ENCODE data around the gene NUDT14.

GRCh38 chr14:105178868-105179140 lies 2.3 kb downstream of the NUDT14 start:
- TF ChIP-seq CEBPB (IDR thresholded peaks at IDR 0.05; ENCODE audit: low read depth, low read length) (no peak), EZH2 (IDR thresholded peaks at IDR 0.05; ENCODE audit: low read depth, low read length, severe bottlenecking) (no peak), CHD2 (IDR thresholded peaks at IDR 0.05; ENCODE audit: low read length) (no peak), EP300 (IDR thresholded peaks at IDR 0.05; ENCODE audit: borderline replicate concordance in 1 of 2, low read depth in 2 of 2, low read length in 2 of 2) (no peak), CTCF (IDR thresholded peaks at IDR 0.05; ENCODE audit: control extremely low read depth in 1 of 3, insufficient read depth in 1 of 3, low read depth in 1 of 3, low read length in 3 of 3) (no peak), POLR2A (IDR thresholded peaks at IDR 0.05; ENCODE audit: control extremely low read depth in 1 of 2, low read depth in 2 of 2, low read length in 2 of 2) (no peak), POLR2AphosphoS5 (IDR thresholded peaks at IDR 0.05; ENCODE audit: low read depth, low read length) (no peak), RAD21 (IDR thresholded peaks at IDR 0.05 in 1 of 2, conservative IDR thresholded peaks at IDR 0.05 in 1 of 2; ENCODE audit: low read depth in 2 of 2, low read length in 2 of 2) (no peak)
